ENCODE data around the gene SHMT2.

The SHMT2 gene

GRCh38 chr12:57215668-57216013 lies 13.9 kb upstream of the SHMT2 start:
- no peak for DNase-seq

- DNase-seq, result no peak
Measured at GRCh38 chr12:57216014-57216911, 13.2 kb upstream of the SHMT2 start, which contains the start of gene NXPH4. Gene NXPH4, plus strand, starts transcription at chr12:57216794. Its CDS starts 176 bp downstream, at chr12:57216970.

GRCh38 chr12:57216921-57217879 lies 12.3 kb upstream of the SHMT2 start:
- no peak for DNase-seq

GRCh38 chr12:57218030-57218853 lies 11.3 kb upstream of the SHMT2 start:
- no peak for DNase-seq

GRCh38 chr12:57219205-57219992 lies 10.1 kb upstream of the SHMT2 start:
- DNase-seq, result no peak

- DNase-seq, result no peak
Measured at GRCh38 chr12:57219993-57220754, 9.3 kb upstream of the SHMT2 start.

- no peak for DNase-seq
Measured at GRCh38 chr12:57220770-57221168, 8.7 kb upstream of the SHMT2 start.

GRCh38 chr12:57221169-57221917 lies 8.2 kb upstream of the SHMT2 start:
- DNase-seq, result no peak

GRCh38 chr12:57222286-57223190 lies 7.0 kb upstream of the SHMT2 start:
- no peak for DNase-seq

- no peak for DNase-seq
Measured at GRCh38 chr12:57223191-57224165, 6.0 kb upstream of the SHMT2 start.

GRCh38 chr12:57224278-57224972 lies 5.1 kb upstream of the SHMT2 start:
- DNase-seq, result no peak

GRCh38 chr12:57224973-57225679 lies 4.4 kb upstream of the SHMT2 start:
- DNase-seq, result no peak

- DNase-seq, result no peak
Measured at GRCh38 chr12:57225680-57226210, 3.8 kb upstream of the SHMT2 start.

- no peak for DNase-seq
Measured at GRCh38 chr12:57226588-57227314, 2.8 kb upstream of the SHMT2 start.

GRCh38 chr12:57227315-57228115 lies 2.0 kb upstream of the SHMT2 start:
- no peak for DNase-seq
